OCI-LY3 (cell line): ENCODE data around the gene WHRN.

Source experiments
- EZH2phosphoT487 ChIP-seq: fragments of 200-600 bp; shearing (Covaris generic); IDR thresholded peaks from 2 replicates; pipeline ENCODE4 v1.6.1; 2018; ENCODE audit warnings: antibody characterized with exemption, mixed run types, low read depth
- TF ChIP-seq, protein P1 (sequence below): fragments of 200-600, 300-600 bp; sonication (generic); IDR thresholded peaks from 2 replicates; pipeline ENCODE4 v1.5.1; 2014; ENCODE audit warnings: antibody characterized with exemption, low read length, low read depth

DNA sequence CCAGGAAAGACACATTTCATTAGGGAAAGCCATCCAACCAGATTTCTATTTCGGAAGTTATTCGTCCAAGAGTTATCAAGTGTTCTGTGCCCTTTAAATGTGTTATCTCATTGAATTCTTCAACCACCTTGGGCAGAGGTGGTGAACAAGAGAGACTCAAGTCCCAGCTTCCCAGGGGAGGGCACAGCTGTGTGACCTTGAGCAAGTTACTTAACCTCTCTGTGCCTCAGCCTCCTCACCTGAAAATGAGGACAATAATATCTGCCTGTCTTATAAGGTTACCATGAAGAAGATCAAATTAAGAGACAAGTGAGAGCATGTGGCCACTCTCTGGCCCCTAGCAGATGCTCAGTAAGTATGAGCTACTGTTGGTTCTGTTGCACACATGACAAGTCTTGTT is 37.4 kb downstream of the WHRN start:
- TF ChIP-seq, protein P1, sequence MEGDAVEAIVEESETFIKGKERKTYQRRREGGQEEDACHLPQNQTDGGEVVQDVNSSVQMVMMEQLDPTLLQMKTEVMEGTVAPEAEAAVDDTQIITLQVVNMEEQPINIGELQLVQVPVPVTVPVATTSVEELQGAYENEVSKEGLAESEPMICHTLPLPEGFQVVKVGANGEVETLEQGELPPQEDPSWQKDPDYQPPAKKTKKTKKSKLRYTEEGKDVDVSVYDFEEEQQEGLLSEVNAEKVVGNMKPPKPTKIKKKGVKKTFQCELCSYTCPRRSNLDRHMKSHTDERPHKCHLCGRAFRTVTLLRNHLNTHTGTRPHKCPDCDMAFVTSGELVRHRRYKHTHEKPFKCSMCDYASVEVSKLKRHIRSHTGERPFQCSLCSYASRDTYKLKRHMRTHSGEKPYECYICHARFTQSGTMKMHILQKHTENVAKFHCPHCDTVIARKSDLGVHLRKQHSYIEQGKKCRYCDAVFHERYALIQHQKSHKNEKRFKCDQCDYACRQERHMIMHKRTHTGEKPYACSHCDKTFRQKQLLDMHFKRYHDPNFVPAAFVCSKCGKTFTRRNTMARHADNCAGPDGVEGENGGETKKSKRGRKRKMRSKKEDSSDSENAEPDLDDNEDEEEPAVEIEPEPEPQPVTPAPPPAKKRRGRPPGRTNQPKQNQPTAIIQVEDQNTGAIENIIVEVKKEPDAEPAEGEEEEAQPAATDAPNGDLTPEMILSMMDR = no peak
- TF ChIP-seq EZH2phosphoT487 = no peak
